HepG2 (cell line): ENCODE results near the gene COL4A3. TPM values are rescaled to one million over a fixed set of nuclear protein-coding genes. Genes with fewer than 3 reads are reported as not detected.

ENCODE experiments used
- ATF6 ChIP-seq: sonication (generic); formaldehyde crosslinking; conservative IDR thresholded peaks from 2 replicates; pipeline ENCODE4 v1.4.0; 2020; ENCODE audit warnings: missing genetic modification reagents
- CBX2 ChIP-seq, 2 experiments: fragments of 200-600 bp in 1 of 2; sonication (generic); formaldehyde crosslinking in 1 of 2; IDR thresholded peaks; 2 replicates each; pipeline versions ENCODE4 v1.7.0 to v1.8.1; 2018 to 2022; ENCODE audit warnings: low read depth in 2 of 2, low read length in 1 of 2, mild to moderate bottlenecking in 1 of 2, missing genetic modification reagents in 1 of 2
- CERS6 ChIP-seq: sonication (generic); formaldehyde crosslinking; IDR thresholded peaks from 2 replicates; pipeline ENCODE4 v1.5.0; 2020; ENCODE audit warnings: missing genetic modification reagents
- DPF2 ChIP-seq: sonication (generic); formaldehyde crosslinking; IDR thresholded peaks from 2 replicates; pipeline ENCODE4 v1.4.0; 2020; ENCODE audit warnings: mild to moderate bottlenecking, low read depth, missing genetic modification reagents, borderline replicate concordance
- FOXJ3 ChIP-seq: sonication (generic); formaldehyde crosslinking; IDR thresholded peaks from 2 replicates; pipeline ENCODE4 v1.4.0; 2020; ENCODE audit warnings: missing genetic modification reagents, mild to moderate bottlenecking, borderline replicate concordance
- GPBP1L1 ChIP-seq: sonication (generic); formaldehyde crosslinking; IDR thresholded peaks from 2 replicates; pipeline ENCODE4 v1.5.0; 2020; ENCODE audit warnings: mild to moderate bottlenecking, missing genetic modification reagents
- GTF2F1 ChIP-seq: fragments of 150-350 bp; IDR thresholded peaks from 2 replicates; pipeline ENCODE4 v1.6.1; 2014; ENCODE audit warnings: low read length
- KDM4B ChIP-seq: sonication (generic); formaldehyde crosslinking; IDR thresholded peaks from 2 replicates; pipeline ENCODE4 v1.4.0; 2020; ENCODE audit warnings: missing genetic modification reagents
- MYPOP ChIP-seq: sonication (generic); formaldehyde crosslinking; IDR thresholded peaks from 2 replicates; pipeline ENCODE4 v1.8.1; 2023; ENCODE audit warnings: mild to moderate bottlenecking, moderate library complexity, missing genetic modification reagents
- RBM22 ChIP-seq: fragments of 200-400 bp; formaldehyde crosslinking; optimal IDR thresholded peaks from 2 replicates; pipeline ENCODE3; 2017; ENCODE audit warnings: mild to moderate bottlenecking, low read length, moderate library complexity
- SATB2 ChIP-seq: sonication (generic); formaldehyde crosslinking; IDR thresholded peaks from 2 replicates; pipeline ENCODE4 v1.5.0; 2020; ENCODE audit warnings: missing genetic modification reagents
- SMAD1 ChIP-seq: sonication (generic); formaldehyde crosslinking; IDR thresholded peaks from 2 replicates; pipeline ENCODE4 v1.4.0; 2020; ENCODE audit warnings: missing genetic modification reagents, low read depth, mild to moderate bottlenecking, borderline replicate concordance
- TAF15 ChIP-seq: fragments of 200-400 bp; formaldehyde crosslinking; IDR thresholded peaks from one replicate; pipeline ENCODE4 v1.6.1; 2018; ENCODE audit warnings: mild to moderate bottlenecking, low read depth, low read length; ENCODE audit not compliant: poor library complexity, severe bottlenecking
- TCF7L2 ChIP-seq: IDR thresholded peaks from 2 replicates; pipeline ENCODE4 v1.6.1; 2011; ENCODE audit warnings: mild to moderate bottlenecking, low read depth, low read length, moderate library complexity
- ZFP1 ChIP-seq: IDR thresholded peaks from 2 replicates; pipeline ENCODE4 v1.6.1; 2016
- ZFP62 ChIP-seq: sonication (generic); formaldehyde crosslinking; IDR thresholded peaks from 2 replicates; pipeline ENCODE4 v1.4.0; 2020; ENCODE audit warnings: missing genetic modification reagents
- ZFYVE20 ChIP-seq: sonication (generic); formaldehyde crosslinking; IDR thresholded peaks from 2 replicates; pipeline ENCODE4 v1.8.0; 2023; ENCODE audit warnings: low read depth, mild to moderate bottlenecking, moderate library complexity, missing genetic modification reagents, borderline replicate concordance
- ZNF121 ChIP-seq: sonication (generic); formaldehyde crosslinking; IDR thresholded peaks from 2 replicates; pipeline ENCODE4 v1.5.0; 2020; ENCODE audit warnings: mild to moderate bottlenecking, missing genetic modification reagents
- ZNF282 ChIP-seq: fragments of 450-650 bp; IDR thresholded peaks from 2 replicates; pipeline ENCODE4 v1.6.1; 2018; ENCODE audit not compliant: partially characterized antibody
- ZNF441 ChIP-seq: sonication (generic); formaldehyde crosslinking; IDR thresholded peaks from 2 replicates; pipeline ENCODE4 v1.7.0; 2021; ENCODE audit warnings: missing genetic modification reagents, borderline replicate concordance
- ZNF552 ChIP-seq: sonication (generic); formaldehyde crosslinking; IDR thresholded peaks from 2 replicates; pipeline ENCODE4 v1.9.0; 2022; ENCODE audit warnings: missing genetic modification reagents, mild to moderate bottlenecking, borderline replicate concordance
- ZNF589 ChIP-seq: sonication (generic); formaldehyde crosslinking; conservative IDR thresholded peaks from 2 replicates; pipeline ENCODE4 v1.8.0; 2022; ENCODE audit warnings: mild to moderate bottlenecking, moderate library complexity, missing genetic modification reagents
- ZNF629 ChIP-seq: sonication (generic); formaldehyde crosslinking; conservative IDR thresholded peaks from 2 replicates; pipeline ENCODE4 v1.5.0; 2020; ENCODE audit warnings: missing genetic modification reagents
- ZNF713 ChIP-seq: sonication (generic); formaldehyde crosslinking; IDR thresholded peaks from 2 replicates; pipeline ENCODE4 v1.4.0; 2020; ENCODE audit warnings: mild to moderate bottlenecking, missing genetic modification reagents
- polyA plus RNA-seq, 8 experiments: library from polyadenylated mRNA; depleted of rRNA in 3 of 8; stranded (reverse) in 7 of 8; unstranded in 1 of 8; fragments of >200 nt; fragmentation: Illumina TruSeq in 4 of 8; extraction: Trizol in 4 of 8; gene quantifications; 2 replicates each; pipeline versions ENCODE4 v1.2.1 to v1.2.3, GENCODE V29; 2011 to 2016; ENCODE audit warnings: low read depth in 4 of 8, missing spikeins in 1 of 8, mixed read lengths in 1 of 8; ENCODE audit not compliant: insufficient read depth in 1 of 8
- total RNA-seq, 5 experiments: library from RNA; depleted of rRNA; stranded (reverse); fragments of >200 nt; fragmentation: Illumina TruSeq; extraction: Trizol; gene quantifications; 2 replicates each; pipeline ENCODE4 v1.2.3, GENCODE V29; 2016; ENCODE audit warnings: low read depth in 1 of 5

COL4A3 gene
- total and polyA plus RNA-seq, 2 of the 13 experiments (the other 11 are each of a cell fraction or from before 2014, with no cell fraction given) = 0.02 TPM; not detected in 1

GRCh38 chr2:227324995-227325838 lies 160.8 kb downstream of the COL4A3 start, which contains the start of gene MFF (continued):
- TF ChIP-seq ATF6 (CRISPR knock-in tag) = peak; percentile 77; the same call in 1 of the 2 replicates
- TF ChIP-seq GPBP1L1 (CRISPR knock-in tag) = no peak
- peak; percentile 95; the same call in 1 of the 2 replicates for TF ChIP-seq ZNF552
- peak; percentile 82 for TF ChIP-seq FOXJ3 (CRISPR knock-in tag)
- peak; percentile 82 for TF ChIP-seq GTF2F1
- TF ChIP-seq ZNF629 (CRISPR knock-in tag) = peak; percentile 44; the same call in 1 of the 2 replicates
- TF ChIP-seq ZNF713 (CRISPR knock-in tag) = peak; percentile 87; the same call in 1 of the 2 replicates
- TF ChIP-seq TCF7L2 = no peak
- TF ChIP-seq ZNF589 (CRISPR knock-in tag) = peak; percentile 93
- peak; percentile 86; the same call in 1 of the 2 replicates for TF ChIP-seq SMAD1
- TF ChIP-seq CERS6 (CRISPR knock-in tag) = peak; percentile 96; the same call in 1 of the 2 replicates
- TF ChIP-seq KDM4B = peak; percentile 94; the same call in 1 of the 2 replicates
- TF ChIP-seq CBX2 (IDR thresholded peaks at IDR 0.05; ENCODE audit: low read depth, low read length) = no peak
- TF ChIP-seq CBX2 (CRISPR knock-in tag; IDR thresholded peaks at IDR 0.05; ENCODE audit: low read depth) = peak; percentile 73; the same call in 1 of the 2 replicates
- no peak for TF ChIP-seq TAF15
- peak; percentile 86 for TF ChIP-seq ZFYVE20 (CRISPR knock-in tag)
- peak; percentile 86 for TF ChIP-seq ZNF441
- TF ChIP-seq MYPOP = peak; percentile 96
- TF ChIP-seq ZNF282 = no peak
- peak; percentile 77; the same call in 1 of the 2 replicates for TF ChIP-seq ZFP1 (CRISPR knock-in tag)
- peak; percentile 94 for TF ChIP-seq SATB2 (CRISPR knock-in tag)
- TF ChIP-seq DPF2 = 0 out of 2 replicates have a peak, but pooled peaks have one; percentile 42
- no peak for TF ChIP-seq ZFP62 (CRISPR knock-in tag)
- TF ChIP-seq ZNF121 (CRISPR knock-in tag) = 0 out of 2 replicates have a peak, but pooled peaks have one; percentile 16
- no peak for TF ChIP-seq RBM22
